GM21526 (cell line): ENCODE results near the gene SULF2.

Experiments
- ATAC-seq: cut with Tn5 transposase; IDR thresholded peaks from one replicate; pipeline ENCODE4 v1.9.1; 2021; ENCODE audit warnings: moderate library complexity; ENCODE audit not compliant: unreplicated experiment, low FRiP score

The SULF2 gene

DNA sequence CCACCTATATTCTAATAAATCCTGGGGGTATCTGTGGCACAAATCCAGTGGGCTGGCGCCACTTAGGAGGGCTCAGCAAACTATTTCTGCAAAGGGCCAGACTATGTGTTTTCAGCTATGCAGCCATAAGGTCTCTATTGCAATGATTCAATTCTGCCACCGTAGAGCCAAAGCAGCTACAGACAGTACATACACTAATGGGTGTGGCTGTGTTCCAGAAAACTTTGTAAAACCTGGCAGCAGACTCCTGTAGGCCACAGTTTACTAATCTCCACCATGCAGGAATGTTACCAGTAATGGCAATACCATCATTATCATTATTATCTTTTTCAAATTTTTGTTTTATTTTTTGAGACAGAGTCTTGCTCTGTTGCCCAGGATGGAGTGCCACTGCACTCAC lies 65.7 kb downstream of the SULF2 start:
- ATAC-seq, result no peak

DNA sequence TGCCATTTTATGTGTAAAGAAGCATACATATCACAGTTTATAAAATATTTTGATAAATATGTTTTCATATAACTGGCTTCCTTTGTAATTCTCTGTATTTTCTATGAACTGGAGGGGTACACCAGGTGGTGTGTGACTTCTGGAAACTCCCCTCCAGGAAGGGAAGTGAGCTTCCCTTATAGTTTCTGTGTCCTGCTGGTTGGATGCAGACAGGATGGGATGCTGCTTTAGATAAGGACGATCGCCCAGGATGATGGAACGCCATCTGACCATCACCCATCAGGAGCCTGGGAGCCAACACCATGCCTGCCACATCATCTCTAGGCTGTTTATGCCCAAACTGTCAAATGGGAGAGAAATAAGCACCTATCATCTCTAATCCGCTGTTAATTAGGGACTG lies 66.1 kb downstream of the SULF2 start:
- no peak for ATAC-seq

DNA sequence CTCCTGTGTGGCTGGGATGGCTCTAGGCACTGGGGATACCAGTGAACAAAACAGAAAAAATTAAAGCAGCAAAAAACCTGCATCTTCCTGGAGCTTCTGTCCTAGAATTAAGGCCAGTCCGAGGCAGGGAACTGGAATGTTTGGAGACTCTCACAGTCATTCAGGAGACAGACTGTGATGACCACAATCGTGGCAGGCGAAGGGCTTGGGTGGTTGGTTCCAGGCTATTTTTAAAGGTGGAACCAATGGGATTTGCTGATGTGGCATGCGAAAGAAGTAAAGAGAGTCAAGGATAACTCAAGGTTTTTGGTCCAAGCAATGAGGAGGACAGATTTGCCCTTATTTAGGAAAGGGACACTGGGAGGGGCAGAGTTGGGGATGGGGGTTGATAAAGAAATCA lies 66.9 kb downstream of the SULF2 start:
- ATAC-seq, result no peak

DNA sequence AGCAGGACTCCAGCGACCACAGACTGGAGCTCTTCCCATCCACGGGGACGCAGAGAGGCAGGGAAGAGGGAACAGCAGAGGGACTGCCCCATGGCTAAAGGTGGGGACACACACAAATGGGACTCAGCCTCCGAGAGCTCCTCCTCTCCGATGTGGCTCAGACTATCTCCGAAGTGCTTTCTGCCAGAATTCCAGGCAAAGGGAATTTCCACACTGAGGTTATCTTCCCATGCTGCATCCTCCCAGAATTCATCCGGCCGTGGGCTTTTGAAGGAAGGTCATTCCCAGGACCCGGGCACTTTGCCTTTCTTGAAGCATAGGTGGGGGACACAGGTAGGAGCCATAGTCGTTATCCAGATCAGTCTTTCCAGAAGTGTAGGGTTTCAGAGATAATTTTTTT lies 67.9 kb downstream of the SULF2 start:
- no peak for ATAC-seq

DNA sequence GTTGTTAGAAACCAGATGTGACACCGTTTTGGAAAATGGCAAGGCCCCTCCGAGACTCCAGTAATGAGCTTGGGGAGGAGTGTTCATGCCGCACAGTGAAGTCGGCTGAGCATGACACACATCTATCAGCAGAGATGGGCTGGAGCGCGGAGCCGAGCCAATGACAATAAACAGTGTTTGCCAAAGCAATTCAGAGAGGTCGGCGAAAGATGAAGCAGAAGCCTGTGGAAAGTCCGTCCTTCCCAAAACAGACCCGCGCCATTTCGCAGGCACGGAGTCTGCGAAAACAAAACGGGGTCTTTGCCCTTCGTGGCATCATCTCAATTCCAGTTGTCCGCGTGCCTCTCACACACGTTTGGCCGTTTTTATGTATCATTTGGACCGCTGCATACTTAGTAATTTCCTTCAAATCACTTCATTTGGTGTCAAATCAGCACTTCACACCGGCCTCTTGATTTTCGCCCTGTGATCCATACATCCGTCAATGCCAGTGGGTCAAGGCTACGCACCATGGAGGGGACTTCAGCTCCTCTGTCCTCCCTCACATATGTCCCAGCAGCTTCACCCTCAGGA lies 71.3 kb downstream of the SULF2 start:
- no peak for ATAC-seq

DNA sequence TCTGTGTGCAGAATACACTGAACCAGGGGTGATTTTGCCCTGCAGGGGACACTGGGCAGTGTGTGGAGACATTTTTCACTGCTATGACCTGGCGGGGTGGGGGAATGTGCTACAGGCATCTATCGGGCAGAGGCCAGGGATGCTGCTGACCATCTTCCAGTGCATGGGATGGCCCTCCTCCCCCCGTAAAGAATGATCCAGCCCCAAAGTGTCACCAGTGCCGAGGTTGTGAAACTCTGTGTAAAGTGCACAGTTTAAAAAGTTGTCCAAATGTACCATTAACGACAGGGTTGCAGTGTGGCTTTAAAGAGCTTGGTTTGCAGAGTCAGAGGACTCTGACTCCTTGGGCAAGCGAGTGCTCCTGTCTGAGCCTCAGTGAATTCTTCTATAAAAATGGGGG lies 72.1 kb downstream of the SULF2 start:
- no peak for ATAC-seq

DNA sequence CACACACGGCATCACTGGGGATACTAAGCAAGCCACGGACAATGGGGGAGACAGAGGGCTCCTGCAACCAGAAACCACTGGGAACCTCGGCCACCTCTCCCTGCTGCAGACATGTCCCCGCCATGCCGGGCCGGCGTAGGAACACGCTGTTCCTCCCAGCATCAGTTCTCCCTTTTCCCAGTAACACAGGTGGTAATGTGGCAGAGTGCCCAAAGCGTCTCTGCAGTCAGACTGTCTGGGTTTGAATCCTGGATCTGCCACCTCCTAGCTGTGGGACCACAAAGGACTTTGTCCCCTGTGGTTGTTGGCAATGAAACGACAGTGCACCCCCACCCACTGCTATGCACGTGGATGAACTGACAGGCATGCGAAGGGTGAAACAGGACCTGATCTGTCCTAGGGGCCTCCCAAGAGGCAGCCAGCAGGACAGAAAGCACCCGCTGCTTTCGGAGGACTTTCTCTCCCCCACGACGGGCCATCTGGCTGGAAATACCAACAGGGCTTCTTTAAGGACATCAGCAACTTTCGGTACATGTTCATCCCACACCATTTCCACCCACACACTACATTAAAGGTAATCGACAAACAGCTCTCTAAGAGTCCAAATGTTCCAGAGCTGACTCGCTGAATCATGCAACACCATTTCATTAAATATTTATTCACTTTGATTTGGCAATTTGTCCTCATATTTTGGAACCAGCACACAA lies 74.1 kb downstream of the SULF2 start:
- ATAC-seq, result no peak

DNA sequence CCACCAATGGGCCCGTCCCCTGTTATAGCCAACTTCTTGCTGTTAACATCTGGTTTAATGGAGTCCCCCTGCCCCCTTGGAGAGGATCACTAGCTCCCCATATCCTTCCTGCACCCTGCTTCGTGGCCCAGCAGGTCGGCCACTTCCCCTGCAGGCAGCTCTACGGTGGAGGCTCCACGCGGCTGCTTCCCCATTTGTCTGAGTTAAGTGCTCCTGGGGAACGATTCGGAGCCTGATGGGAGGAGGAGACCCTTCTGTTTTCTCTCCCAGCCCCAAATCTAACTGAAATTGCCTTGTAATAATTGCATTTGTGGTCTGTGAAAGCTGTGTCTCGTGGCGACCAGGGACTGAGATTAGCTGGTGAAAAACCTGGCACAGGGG lies 74.6 kb downstream of the SULF2 start:
- ATAC-seq, result no peak

DNA sequence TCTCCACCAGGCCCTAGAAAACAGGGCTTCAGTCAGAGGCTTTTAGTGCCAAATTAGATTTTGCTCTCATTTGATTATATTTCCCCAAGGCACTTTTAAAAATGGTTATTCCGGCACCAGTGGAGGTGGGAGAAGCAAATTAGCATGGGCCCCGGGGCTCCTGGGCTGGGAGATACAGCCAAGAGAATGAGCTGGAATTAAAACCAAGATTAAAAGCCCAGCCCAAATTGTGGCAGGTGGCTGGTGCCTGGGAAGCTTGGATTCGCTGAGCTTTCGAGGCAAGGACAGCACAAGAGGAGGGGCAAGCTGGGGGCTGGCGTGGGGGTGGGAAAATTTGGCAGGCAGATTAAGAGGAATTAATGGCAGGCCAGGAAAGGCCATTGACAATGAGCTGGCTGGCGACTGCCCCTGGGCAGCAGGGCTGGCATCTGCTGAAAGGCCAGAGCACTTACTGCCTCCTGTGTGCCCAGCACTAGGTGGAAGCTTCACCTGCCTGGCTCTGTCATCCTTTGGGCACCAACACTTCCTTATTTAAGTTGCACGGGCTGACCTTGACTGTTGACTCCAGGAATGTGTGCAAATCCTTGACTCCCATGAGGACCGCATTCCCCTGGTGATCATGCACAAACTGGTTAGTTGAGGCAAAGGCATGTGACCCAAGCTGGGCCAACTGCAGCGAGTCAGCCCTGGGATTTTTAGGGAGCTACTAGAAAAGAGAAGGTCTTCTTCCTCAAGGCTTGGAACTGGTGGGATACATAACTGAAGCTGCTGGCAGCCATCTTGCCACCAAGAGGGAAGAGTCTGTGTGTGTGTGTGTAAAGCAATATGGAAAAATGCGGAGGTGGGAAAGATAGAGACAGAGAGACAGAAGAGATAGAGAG lies 76.1 kb downstream of the SULF2 start:
- no peak for ATAC-seq

DNA sequence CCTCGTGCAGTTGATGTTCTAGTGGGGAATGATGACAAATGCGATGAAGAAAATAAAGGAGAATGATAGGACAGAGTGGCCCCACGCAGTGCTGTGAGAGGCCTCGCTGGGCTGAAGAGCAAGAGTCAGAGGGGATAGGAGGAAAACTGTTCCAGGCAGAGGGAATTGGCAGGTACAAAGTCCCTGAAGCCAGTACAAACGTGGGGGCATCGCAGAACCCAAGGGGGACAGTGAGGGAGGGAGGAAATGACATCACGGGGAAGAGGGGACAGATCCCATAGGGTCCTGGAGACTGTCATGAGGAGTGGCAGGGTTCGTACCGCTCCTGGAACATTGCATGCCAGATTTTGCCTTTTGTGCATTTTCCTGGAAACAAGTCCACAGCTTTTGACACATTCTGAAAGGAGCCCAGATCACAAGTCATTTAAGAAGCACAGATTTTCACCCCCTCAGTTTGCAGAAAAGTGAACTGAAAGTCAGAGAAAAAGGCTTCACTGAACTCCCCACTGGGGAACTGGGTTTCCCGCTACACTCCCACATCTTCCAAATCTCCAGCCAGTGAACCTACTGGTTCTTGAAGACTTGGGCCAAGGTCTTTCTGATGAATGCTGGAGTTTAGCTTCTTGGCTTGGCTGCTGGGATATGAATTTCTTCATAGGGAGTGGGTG lies 77.0 kb downstream of the SULF2 start:
- no peak for ATAC-seq

DNA sequence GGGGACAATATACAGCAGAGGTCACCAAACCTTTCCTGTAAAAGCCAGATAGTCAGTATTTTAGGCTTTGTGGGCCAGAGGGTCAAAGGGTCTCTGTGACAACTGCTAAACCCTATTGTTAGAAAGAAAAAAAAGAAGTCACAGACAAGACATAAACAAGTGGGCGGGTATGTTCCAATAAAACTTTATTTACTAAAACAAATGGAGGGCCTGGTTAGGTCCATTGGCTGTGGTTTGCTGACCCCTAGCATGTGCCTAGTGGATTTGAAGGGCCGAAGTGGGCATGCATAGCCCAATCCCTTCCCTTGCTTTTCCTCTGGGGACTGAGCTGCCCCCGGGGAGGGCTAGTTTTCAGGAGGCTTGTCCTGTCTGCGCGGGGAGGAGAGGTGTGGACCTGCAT lies 78.9 kb downstream of the SULF2 start:
- ATAC-seq, result no peak

DNA sequence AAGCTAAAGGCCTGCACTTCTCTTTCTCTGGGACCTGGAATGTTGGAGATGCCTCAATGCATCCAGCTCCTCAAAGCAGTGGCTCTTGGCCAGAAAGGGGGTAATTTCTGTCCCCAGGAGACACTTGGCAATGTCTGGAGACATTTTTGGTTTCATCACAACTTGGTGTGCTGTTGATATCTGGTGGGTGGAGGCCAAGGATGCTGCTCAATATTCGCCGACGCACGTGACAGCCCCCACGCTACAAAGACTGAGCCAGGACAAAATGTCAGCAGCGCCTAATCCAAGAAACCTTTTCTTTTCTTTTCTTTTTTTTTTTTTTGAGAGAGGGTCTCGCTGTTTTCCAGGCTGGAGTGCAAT lies 79.8 kb downstream of the SULF2 start:
- no peak for ATAC-seq

DNA sequence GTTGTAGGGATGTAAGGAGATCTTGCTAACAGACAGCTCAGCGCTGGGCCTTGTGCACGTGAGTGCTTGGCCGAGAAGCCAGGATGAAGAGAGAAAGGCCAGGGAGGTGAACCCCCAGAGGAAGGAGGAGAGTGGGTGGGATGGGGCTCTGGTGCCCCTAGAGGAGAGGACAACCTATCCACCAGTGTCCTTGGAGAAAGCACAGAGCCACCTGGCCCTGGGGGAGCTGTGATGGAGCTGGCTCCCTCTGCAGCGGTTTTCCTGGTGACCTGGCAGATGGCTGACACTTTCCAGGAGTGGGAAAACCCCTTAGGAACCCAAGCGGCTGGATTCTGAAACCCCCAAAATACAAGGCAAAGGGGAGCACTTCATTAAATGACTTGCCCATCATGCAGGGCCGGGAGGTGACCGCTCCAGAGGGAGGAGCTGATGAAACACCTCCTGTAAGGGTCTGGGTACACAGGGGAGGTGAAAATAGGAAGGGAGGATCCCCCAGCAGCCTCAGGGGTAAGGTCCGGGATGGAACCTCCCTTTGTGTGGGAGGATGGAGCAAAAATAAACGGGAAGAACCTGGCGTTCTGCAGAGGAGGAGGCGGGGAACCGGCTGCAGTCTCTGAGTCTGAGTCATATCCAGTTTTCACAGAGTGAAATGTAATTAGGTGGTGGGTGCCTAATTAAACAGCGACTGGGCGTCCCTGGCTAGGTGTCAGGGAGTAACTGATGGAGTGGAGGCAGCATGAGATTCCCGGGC lies 80.4 kb downstream of the SULF2 start:
- no peak for ATAC-seq

DNA sequence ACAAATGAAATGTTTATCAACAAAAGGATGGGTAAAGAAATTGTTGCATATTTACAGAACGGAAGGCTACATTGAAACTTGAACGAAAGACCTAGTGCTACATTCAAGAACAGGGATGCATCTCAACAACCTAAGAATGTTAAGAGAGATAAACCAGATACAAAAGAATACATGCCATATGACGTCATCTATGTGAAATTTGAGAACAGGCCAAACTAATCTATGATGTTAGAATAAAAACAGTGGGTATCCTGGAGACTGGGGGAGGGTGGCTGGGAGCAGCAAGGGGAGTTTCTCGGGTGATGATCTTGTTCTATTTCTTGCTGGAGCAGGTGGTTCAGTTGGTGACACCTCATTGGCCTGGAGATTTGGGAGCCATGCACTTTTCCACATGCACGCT lies 81.5 kb downstream of the SULF2 start:
- ATAC-seq, result no peak

DNA sequence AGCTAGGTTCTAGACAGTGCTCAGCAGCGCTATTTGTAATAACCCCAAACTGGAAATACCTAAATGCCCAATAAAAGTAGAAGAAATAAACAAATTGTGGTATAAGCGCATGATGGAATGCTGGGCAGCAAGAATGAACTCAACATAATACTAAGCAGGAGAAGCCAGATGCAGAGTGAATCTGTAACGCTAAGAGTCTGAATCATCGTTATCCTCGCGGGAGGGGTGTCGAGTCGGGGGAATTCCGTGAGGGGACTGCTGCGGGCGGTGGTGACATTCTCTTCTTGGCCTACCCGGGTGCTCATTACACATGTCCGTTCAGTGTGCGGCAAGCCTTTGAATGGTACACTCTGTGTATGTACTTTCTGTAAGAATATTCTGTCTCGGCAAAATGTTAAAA lies 83.7 kb downstream of the SULF2 start:
- no peak for ATAC-seq

DNA sequence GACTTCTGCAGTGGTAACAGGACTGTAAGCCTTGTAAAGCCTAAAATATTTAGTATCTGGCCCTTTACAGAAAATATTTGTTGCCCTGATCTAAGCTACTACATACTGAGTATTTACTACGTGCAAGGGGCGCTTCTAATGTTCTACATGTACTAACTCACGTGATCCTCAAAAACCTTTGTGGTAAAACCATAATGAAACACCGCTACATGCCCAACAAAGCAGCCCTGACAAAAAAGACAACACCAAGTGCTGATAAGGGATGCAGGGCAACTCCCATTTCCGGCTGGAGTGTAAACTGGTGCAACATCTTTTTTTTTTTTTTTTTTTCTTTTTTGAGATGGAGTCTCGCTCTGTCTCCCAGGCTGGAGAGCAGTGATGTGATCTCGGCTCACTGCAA lies 85.0 kb downstream of the SULF2 start:
- ATAC-seq, result no peak

DNA sequence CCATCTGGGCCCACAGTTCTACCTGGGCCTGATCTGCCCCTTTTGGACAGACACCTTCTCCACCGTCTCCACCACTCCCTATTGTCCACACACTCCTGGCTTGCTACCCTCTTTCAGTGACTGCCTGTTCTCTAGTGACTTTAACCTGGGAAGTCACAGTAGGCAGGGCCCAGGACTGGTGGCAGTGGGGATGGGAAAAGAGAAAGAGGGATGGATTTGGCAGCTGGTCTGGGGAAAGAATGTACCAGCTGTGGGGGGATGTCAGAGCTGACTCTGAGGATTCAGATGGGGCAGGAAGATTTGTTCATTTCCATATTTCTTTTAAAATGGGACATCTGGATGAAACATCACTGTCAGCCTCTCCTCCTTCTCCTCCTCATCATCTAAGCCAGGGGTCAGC lies 85.5 kb downstream of the SULF2 start:
- ATAC-seq, result no peak

DNA sequence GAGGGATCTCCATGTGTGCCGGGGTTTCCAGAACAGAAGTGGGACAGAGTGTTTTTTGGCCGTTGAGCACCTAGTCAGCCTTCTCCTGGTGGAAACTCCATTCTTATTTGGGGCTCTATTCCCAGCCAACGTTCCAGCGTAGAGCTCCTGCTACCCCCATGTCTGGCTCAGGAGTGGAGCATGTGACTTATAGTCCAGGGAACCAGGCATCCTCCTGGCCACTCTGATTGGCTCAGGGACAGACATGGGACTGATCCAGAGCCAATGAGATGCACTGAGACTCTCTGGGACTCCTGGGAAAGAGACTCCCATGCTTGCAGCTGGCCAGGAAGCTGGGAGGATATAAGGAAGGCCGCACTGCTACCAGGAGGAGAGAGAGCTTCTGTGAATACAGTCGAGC lies 87.1 kb downstream of the SULF2 start:
- no peak for ATAC-seq

DNA sequence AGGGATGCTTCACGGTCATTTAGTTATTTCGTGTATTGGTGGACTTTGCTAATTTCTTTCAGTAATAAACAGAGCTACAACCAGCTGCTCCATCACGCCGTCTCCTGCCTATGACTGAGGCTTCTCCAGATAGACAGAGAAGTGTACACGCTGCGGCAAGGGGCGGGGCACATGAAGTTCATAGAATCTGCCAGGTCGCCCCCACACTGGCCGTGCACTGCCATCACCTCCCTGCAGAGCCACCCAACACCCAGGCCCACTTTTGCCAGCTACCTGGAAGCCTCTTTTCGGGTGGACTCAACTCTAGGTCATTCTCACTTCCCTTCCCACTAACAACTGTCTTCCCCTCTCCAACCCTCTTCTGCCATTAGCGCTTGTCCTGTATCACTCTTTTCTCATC lies 88.4 kb downstream of the SULF2 start:
- ATAC-seq, result no peak

DNA sequence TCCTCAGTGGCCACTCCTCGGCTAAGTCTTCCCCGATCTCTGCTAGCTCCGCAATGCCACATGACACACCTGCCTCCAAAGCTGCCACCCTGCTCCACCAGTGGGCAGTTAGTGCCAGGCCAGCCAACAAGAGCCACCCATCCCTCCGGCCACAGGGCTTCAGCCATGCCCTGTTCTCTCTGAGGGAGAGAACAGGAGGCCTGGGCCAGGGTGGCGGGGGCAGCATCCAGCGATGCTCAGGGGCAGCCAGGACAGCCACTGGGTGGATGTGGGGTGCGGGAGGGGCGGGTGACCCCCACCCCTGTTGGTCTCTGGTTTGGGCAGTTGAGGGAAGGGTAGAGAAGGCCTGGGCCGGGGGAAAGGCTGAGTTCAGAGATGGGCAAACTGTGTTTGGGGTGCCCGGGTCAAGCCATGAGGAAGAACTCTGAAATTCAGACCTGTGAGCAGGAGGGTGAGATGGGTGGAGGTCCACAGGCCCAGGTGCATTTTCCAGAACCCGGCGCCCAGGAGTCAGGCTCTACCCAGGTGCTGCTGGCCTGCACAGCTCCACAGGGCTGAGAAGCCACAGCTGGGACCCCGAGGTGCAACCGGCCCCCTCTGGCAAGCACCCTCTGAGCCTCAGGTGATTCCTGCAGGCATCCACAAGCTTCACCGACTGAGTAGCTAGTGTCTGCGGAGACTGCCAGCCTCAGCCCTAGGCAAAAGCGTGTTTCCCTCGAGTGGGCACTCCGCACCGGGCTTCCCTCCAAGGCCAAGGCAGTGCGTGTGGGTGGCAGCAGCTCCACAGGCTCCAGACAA lies 91.1 kb downstream of the SULF2 start:
- no peak for ATAC-seq
